Activated naive CD4-positive, alpha-beta T cell treated with anti-CD3 and anti-CD28 coated beads, Interleukin-2, amount 50 U/mL, for 24 hours (primary cell): ENCODE measurements around the gene PACS1.
A peak's percentile ranks its signal among the peaks of the same experiment; 100 is the strongest.

Experiments used
- H3K27ac Mint-ChIP-seq: one replicate; pipeline ENCODE4 v1.8.0; 2021; ENCODE audit warnings: mild to moderate bottlenecking, mixed read lengths
- H3K27me3 Mint-ChIP-seq: one replicate; pipeline ENCODE4 v1.8.0; 2021; ENCODE audit warnings: mixed read lengths
- H3K36me3 Mint-ChIP-seq: one replicate; pipeline ENCODE4 v1.8.0; 2021; ENCODE audit warnings: mixed read lengths
- H3K4me1 Mint-ChIP-seq: one replicate; pipeline ENCODE4 v1.8.0; 2021; ENCODE audit warnings: mixed read lengths
- H3K4me3 Mint-ChIP-seq: one replicate; pipeline ENCODE4 v1.8.0; 2021; ENCODE audit warnings: mild to moderate bottlenecking, mixed read lengths
- H3K9me3 Mint-ChIP-seq: one replicate; pipeline ENCODE4 v1.8.0; 2021; ENCODE audit warnings: mixed read lengths

The PACS1 gene

GRCh38 chr11:66188580-66188979 lies 118.5 kb downstream of the PACS1 start:
- no peak overlapping the region for H3K27ac Mint-ChIP-seq
- peaks cover 20% of the 10 kb centered on the region for H3K36me3 Mint-ChIP-seq
- no peaks in the 10 kb centered on the region for H3K9me3 Mint-ChIP-seq
- H3K4me1 Mint-ChIP-seq: peaks cover 45% of the 10 kb centered on the region
- H3K4me3 Mint-ChIP-seq: no peak overlapping the region
- no peaks in the 10 kb centered on the region for H3K27me3 Mint-ChIP-seq

GRCh38 chr11:66189031-66189745 lies 119.1 kb downstream of the PACS1 start:
- no peaks in the 10 kb centered on the region for H3K9me3 Mint-ChIP-seq
- peaks cover 40% of the 10 kb centered on the region for H3K4me1 Mint-ChIP-seq
- H3K27me3 Mint-ChIP-seq: no peaks in the 10 kb centered on the region
- H3K27ac Mint-ChIP-seq: peak overlapping the region; percentile 38
- H3K36me3 Mint-ChIP-seq: peaks cover 20% of the 10 kb centered on the region
- no peak overlapping the region for H3K4me3 Mint-ChIP-seq

GRCh38 chr11:66190786-66191185 lies 120.7 kb downstream of the PACS1 start:
- Mint-ChIP-seq H3K4me3 (no peak overlapping the region), H3K27me3 (no peaks in the 10 kb centered on the region), H3K4me1 (peaks cover 28% of the 10 kb centered on the region), H3K36me3 (peaks cover 20% of the 10 kb centered on the region), H3K27ac (peak overlapping the region; percentile 62), H3K9me3 (no peaks in the 10 kb centered on the region)

- Mint-ChIP-seq H3K27me3 (no peaks in the 10 kb centered on the region), H3K9me3 (no peaks in the 10 kb centered on the region), H3K27ac (peak overlapping the region; percentile 19), H3K4me1 (peaks cover 22% of the 10 kb centered on the region), H3K4me3 (no peak overlapping the region), H3K36me3 (peaks cover 17% of the 10 kb centered on the region)
Observed at GRCh38 chr11:66192181-66192863, 122.2 kb downstream of the PACS1 start.

- H3K4me1 Mint-ChIP-seq: peaks cover 7% of the 10 kb centered on the region
- H3K27ac Mint-ChIP-seq: no peak overlapping the region
- H3K36me3 Mint-ChIP-seq: peaks cover 11% of the 10 kb centered on the region
- H3K9me3 Mint-ChIP-seq: no peaks in the 10 kb centered on the region
- no peaks in the 10 kb centered on the region for H3K27me3 Mint-ChIP-seq
- no peak overlapping the region for H3K4me3 Mint-ChIP-seq
Observed at GRCh38 chr11:66194391-66194790, 124.3 kb downstream of the PACS1 start.

GRCh38 chr11:66195867-66196266 lies 125.8 kb downstream of the PACS1 start:
- no peak overlapping the region for H3K27ac Mint-ChIP-seq
- no peaks in the 10 kb centered on the region for H3K4me1 Mint-ChIP-seq
- H3K36me3 Mint-ChIP-seq: peaks cover 13% of the 10 kb centered on the region
- H3K27me3 Mint-ChIP-seq: no peaks in the 10 kb centered on the region
- H3K9me3 Mint-ChIP-seq: no peaks in the 10 kb centered on the region
- no peak overlapping the region for H3K4me3 Mint-ChIP-seq

- peak overlapping the region; percentile 46 for H3K27ac Mint-ChIP-seq
Observed at GRCh38 chr11:66203847-66204246, 133.8 kb downstream of the PACS1 start.

GRCh38 chr11:66204412-66204811 lies 134.3 kb downstream of the PACS1 start:
- no peaks in the 10 kb centered on the region for H3K9me3 Mint-ChIP-seq
- peak overlapping the region; percentile 46 for H3K27ac Mint-ChIP-seq
- H3K27me3 Mint-ChIP-seq: no peaks in the 10 kb centered on the region
- H3K36me3 Mint-ChIP-seq: peaks cover 18% of the 10 kb centered on the region
- no peak overlapping the region for H3K4me3 Mint-ChIP-seq
- H3K4me1 Mint-ChIP-seq: no peaks in the 10 kb centered on the region

More at GRCh38 chr11:66203847-66204246, 133.8 kb downstream of the PACS1 start:
- Mint-ChIP-seq H3K9me3 (no peaks in the 10 kb centered on the region), H3K4me3 (no peak overlapping the region), H3K36me3 (peaks cover 18% of the 10 kb centered on the region), H3K27me3 (no peaks in the 10 kb centered on the region), H3K4me1 (no peaks in the 10 kb centered on the region)

- H3K36me3 Mint-ChIP-seq: peaks cover 9% of the 10 kb centered on the region
- H3K27me3 Mint-ChIP-seq: no peaks in the 10 kb centered on the region
- no peak overlapping the region for H3K4me3 Mint-ChIP-seq
- H3K27ac Mint-ChIP-seq: no peak overlapping the region
- no peaks in the 10 kb centered on the region for H3K4me1 Mint-ChIP-seq
- H3K9me3 Mint-ChIP-seq: no peaks in the 10 kb centered on the region
Observed at GRCh38 chr11:66207816-66208215, 137.7 kb downstream of the PACS1 start.

- Mint-ChIP-seq H3K9me3 (no peaks in the 10 kb centered on the region), H3K4me1 (no peaks in the 10 kb centered on the region), H3K27ac (no peak overlapping the region), H3K4me3 (no peak overlapping the region), H3K36me3 (peaks cover 4% of the 10 kb centered on the region), H3K27me3 (no peaks in the 10 kb centered on the region)
Observed at GRCh38 chr11:66211100-66211499, 141.0 kb downstream of the PACS1 start.

GRCh38 chr11:66216911-66217310 lies 146.8 kb downstream of the PACS1 start:
- Mint-ChIP-seq H3K27me3 (no peaks in the 10 kb centered on the region), H3K36me3 (peaks cover 7% of the 10 kb centered on the region), H3K4me3 (no peak overlapping the region), H3K9me3 (no peaks in the 10 kb centered on the region), H3K27ac (no peak overlapping the region), H3K4me1 (peaks cover 8% of the 10 kb centered on the region)

- peaks cover 7% of the 10 kb centered on the region for H3K36me3 Mint-ChIP-seq
- H3K9me3 Mint-ChIP-seq: no peaks in the 10 kb centered on the region
- peaks cover 19% of the 10 kb centered on the region for H3K4me1 Mint-ChIP-seq
- peak overlapping the region; percentile 71 for H3K27ac Mint-ChIP-seq
- no peaks in the 10 kb centered on the region for H3K27me3 Mint-ChIP-seq
- H3K4me3 Mint-ChIP-seq: no peak overlapping the region
Observed at GRCh38 chr11:66218036-66218435, 148.0 kb downstream of the PACS1 start.

GRCh38 chr11:66218846-66219620 lies 149.0 kb downstream of the PACS1 start:
- peaks cover 7% of the 10 kb centered on the region for H3K36me3 Mint-ChIP-seq
- peaks cover 22% of the 10 kb centered on the region for H3K4me1 Mint-ChIP-seq
- no peaks in the 10 kb centered on the region for H3K9me3 Mint-ChIP-seq
- H3K27me3 Mint-ChIP-seq: no peaks in the 10 kb centered on the region
- H3K4me3 Mint-ChIP-seq: no peak overlapping the region
- peak overlapping the region; percentile 85 for H3K27ac Mint-ChIP-seq

GRCh38 chr11:66219846-66220565 lies 149.9 kb downstream of the PACS1 start:
- no peak overlapping the region for H3K4me3 Mint-ChIP-seq
- peak overlapping the region; percentile 17 for H3K27ac Mint-ChIP-seq
- H3K36me3 Mint-ChIP-seq: peaks cover 9% of the 10 kb centered on the region
- H3K27me3 Mint-ChIP-seq: no peaks in the 10 kb centered on the region
- no peaks in the 10 kb centered on the region for H3K9me3 Mint-ChIP-seq
- H3K4me1 Mint-ChIP-seq: peaks cover 22% of the 10 kb centered on the region

- Mint-ChIP-seq H3K27me3 (no peaks in the 10 kb centered on the region), H3K9me3 (no peaks in the 10 kb centered on the region), H3K4me1 (peaks cover 22% of the 10 kb centered on the region), H3K4me3 (no peak overlapping the region), H3K36me3 (peaks cover 11% of the 10 kb centered on the region), H3K27ac (no peak overlapping the region)
Observed at GRCh38 chr11:66220566-66220935, 150.5 kb downstream of the PACS1 start.
